Esophagus muscularis mucosa (tissue), 4 donors: ENCODE results near the gene DUSP9. TPM values are rescaled to one million over a fixed set of nuclear protein-coding genes. Genes with fewer than 3 reads are reported as not detected.
A peak's percentile ranks its signal among the peaks of the same experiment; 100 is the strongest.

Experiments
- DNase-seq: peaks from one replicate; pipeline ENCODE4 v3.0.0-alpha.2; 2017; ENCODE audit errors: extremely low spot score
- H3K27ac ChIP-seq, 4 donors: fragments of 200-600 bp; sonication (generic); replicated peaks in 1 of 4; 1 replicate in 3 of 4; 2 replicates in 1 of 4; pipeline ENCODE4 v1.5.1; 2016 to 2019; ENCODE audit warnings: mild to moderate bottlenecking in 1 of 4
- H3K27me3 ChIP-seq, 4 donors: fragments of 200-600 bp; sonication (generic); one replicate each; pipeline versions ENCODE4 v1.5.1 to v1.6.0; 2016 to 2019
- H3K36me3 ChIP-seq, 4 donors: fragments of 200-600 bp; sonication (generic); one replicate each; pipeline ENCODE4 v1.5.1; 2016 to 2019
- H3K4me1 ChIP-seq, 4 donors: fragments of 200-600 bp; sonication (generic); one replicate each; pipeline ENCODE4 v1.5.1; 2016 to 2019
- H3K4me3 ChIP-seq, 4 donors: fragments of 200-600 bp; sonication (generic); 1 replicate in 2 of 4; 2 replicates in 2 of 4; pipeline ENCODE4 v1.5.1; 2016 to 2019; ENCODE audit warnings: mild to moderate bottlenecking in 4 of 4, moderate library complexity in 1 of 4
- H3K9me3 ChIP-seq, 4 donors: fragments of 200-600 bp; sonication (generic); 1 replicate in 3 of 4; 2 replicates in 1 of 4; pipeline ENCODE4 v1.5.1; 2016 to 2019
- EP300 ChIP-seq: sonication (generic); formaldehyde crosslinking; IDR thresholded peaks from one replicate; pipeline ENCODE4 v1.6.1; 2017; ENCODE audit warnings: antibody characterized with exemption
- POLR2A ChIP-seq: fragments of 450-650 bp; IDR thresholded peaks from one replicate; pipeline ENCODE4 v1.6.1; 2017; ENCODE audit warnings: antibody characterized with exemption, moderate library complexity, mild to moderate bottlenecking, low read depth
- POLR2AphosphoS5 ChIP-seq, 2 donors: sonication (generic); formaldehyde crosslinking; IDR thresholded peaks; one replicate each; pipeline ENCODE4 v1.6.1; 2017; ENCODE audit warnings: antibody characterized with exemption in 2 of 2
- WGBS: methylation state at CpG from one replicate; pipeline ENCODE4 v1.1.5; 2018; 5-methylcytosine and 5-hydroxymethylcytosine counted together
- intact Hi-C: fragments of 100-400 bp; cut with DNase I; formaldehyde crosslinking; loops from one replicate; pipeline ENCODE4 v1.15.1; 2023
- total RNA-seq, 4 donors: library from RNA; depleted of rRNA; stranded (reverse); fragments of >200 nt; gene quantifications; one replicate each; pipeline versions ENCODE4 v1.1.0 to v1.2.1, GENCODE V29; 2016
- TF ChIP-seq, protein P1 (sequence below), 3 experiments: fragments of 200-600 bp in 2 of 3; fragments of 450-650 bp in 1 of 3; sonication (generic) in 2 of 3; IDR thresholded peaks; one replicate each; pipeline ENCODE4 v1.5.1; 2017 to 2019; ENCODE audit warnings: antibody characterized with exemption in 3 of 3, mild to moderate bottlenecking in 2 of 3, moderate library complexity in 1 of 3

The DUSP9 gene
- total RNA-seq, 4 donors from 2014 or later, result not detected

DNA sequence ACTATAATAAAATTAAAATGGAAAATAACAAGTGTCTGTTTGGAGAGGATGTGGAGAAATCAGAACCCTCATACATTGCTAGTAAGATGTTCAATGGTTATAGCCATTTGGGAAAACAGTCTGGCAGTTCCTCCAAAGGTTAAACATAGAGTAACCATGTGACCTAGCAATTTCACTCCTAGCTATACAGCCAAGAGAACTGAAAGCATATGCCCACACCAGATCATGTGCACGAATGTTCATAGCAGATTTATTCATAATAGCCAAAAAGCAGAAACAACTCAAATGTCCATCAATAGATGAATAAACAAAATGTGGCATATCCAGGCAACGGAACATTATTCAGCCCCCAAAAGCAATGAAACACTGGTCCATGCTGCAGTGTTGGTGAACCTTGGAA is 38.6 kb upstream of the DUSP9 start:
- H3K4me3 ChIP-seq, result no peak overlapping the region
- no peaks in the 10 kb centered on the region for H3K27me3 ChIP-seq
- no peak for TF ChIP-seq POLR2AphosphoS5 (IDR thresholded peaks at IDR 0.05)
- no peak for TF ChIP-seq EP300
- TF ChIP-seq, protein P1, sequence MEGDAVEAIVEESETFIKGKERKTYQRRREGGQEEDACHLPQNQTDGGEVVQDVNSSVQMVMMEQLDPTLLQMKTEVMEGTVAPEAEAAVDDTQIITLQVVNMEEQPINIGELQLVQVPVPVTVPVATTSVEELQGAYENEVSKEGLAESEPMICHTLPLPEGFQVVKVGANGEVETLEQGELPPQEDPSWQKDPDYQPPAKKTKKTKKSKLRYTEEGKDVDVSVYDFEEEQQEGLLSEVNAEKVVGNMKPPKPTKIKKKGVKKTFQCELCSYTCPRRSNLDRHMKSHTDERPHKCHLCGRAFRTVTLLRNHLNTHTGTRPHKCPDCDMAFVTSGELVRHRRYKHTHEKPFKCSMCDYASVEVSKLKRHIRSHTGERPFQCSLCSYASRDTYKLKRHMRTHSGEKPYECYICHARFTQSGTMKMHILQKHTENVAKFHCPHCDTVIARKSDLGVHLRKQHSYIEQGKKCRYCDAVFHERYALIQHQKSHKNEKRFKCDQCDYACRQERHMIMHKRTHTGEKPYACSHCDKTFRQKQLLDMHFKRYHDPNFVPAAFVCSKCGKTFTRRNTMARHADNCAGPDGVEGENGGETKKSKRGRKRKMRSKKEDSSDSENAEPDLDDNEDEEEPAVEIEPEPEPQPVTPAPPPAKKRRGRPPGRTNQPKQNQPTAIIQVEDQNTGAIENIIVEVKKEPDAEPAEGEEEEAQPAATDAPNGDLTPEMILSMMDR (IDR thresholded peaks at IDR 0.05), result no peak
- no peaks in the 10 kb centered on the region for H3K9me3 ChIP-seq
- no peak overlapping the region for H3K27ac ChIP-seq
- 91% methylated on average over 2 of the region's 2 CpGs for WGBS
- DNase-seq, result no peak
- H3K36me3 ChIP-seq, result no peaks in the 10 kb centered on the region
- intact Hi-C loops, result no loop called here
- peaks cover 7 to 15% (median 12%) of the 10 kb centered on the region in 4 donors for H3K4me1 ChIP-seq

DNA sequence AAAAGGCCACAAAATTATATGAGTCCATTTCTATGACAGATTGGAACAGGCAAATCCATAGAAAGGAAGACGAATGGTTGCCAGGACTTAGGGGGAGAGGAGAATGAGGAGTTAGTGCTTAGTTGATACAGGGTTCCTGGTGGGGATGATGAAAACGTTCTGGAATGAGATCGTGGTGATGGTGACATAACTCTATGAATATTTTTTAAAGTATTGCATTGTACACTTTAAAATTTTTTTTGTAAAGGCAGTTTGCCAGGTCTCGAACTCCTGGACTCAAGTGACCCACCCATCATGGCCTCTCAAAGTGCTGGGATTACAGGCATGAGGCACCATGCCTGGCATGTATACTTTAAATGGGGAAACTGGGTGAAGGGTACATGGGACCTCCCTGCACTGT is 38.2 kb upstream of the DUSP9 start:
- H3K27me3 ChIP-seq, result no peaks in the 10 kb centered on the region
- 63% methylated on average over 4 of the region's 4 CpGs for whole genome bisulfite sequencing
- peaks cover 7 to 15% (median 12%) of the 10 kb centered on the region in 4 donors for H3K4me1 ChIP-seq
- no peaks in the 10 kb centered on the region for H3K36me3 ChIP-seq
- H3K4me3 ChIP-seq, result no peak overlapping the region
- no peak overlapping the region for H3K27ac ChIP-seq
- no peaks in the 10 kb centered on the region for H3K9me3 ChIP-seq
- intact Hi-C loops, result no loop called here
- TF ChIP-seq POLR2AphosphoS5 (IDR thresholded peaks at IDR 0.05), result no peak
- TF ChIP-seq, protein P1 (IDR thresholded peaks at IDR 0.05), result no peak
- TF ChIP-seq POLR2A, result no peak
- TF ChIP-seq EP300, result no peak
- DNase-seq, result no peak

DNA sequence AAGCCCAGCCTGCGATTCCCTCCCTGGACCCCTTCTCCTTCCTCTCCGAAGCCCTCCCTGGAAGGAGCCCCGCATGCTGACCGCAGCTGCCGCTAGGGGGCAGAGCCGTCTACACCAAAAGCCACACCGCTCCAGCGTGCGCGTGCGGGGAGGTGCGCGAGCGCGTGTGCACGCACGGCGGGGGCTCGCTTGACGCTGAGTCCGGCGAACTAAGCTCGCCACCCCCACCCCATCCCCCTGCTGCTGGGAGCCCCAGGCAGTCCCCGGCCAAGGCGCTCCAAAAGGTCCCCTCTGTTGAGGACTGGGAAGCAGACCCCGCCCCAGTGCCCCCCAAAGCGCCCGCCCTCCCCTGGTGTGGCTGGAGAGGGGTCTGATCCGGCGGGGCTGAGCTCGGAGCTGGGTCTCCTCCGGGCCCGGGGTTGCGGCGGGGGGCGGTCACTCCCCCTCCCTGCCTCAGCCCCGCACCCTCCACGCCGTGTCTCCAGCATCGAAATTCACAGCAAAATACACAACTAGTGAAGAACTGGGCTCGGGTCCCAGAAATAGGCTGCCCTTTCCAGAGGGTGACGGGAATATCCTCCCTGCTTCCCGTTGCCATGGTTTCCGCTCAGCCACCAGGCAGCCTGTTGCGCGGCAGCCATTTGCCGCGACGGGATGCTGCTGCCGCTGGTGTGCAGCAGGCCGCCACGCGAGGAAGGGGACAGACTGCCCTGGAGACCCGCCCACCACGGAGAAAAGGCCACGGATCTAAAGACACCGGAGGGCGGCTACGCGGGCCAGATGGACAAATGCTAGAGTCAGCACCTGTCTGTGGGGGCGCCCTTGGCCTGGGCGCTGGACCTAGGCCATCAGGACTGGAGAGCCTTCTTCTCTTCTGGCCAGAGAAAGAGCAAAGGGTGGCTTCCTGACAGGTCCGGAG is 36.8 kb upstream of the DUSP9 start:
- no peaks in the 10 kb centered on the region for H3K36me3 ChIP-seq
- DNase-seq, result no peak
- H3K4me1 ChIP-seq, result peaks cover 7 to 15% (median 12%) of the 10 kb centered on the region in 4 donors
- intact Hi-C loops, result loop anchor here (2.0 kb wide), 1 partner anchor 57 kb away; no protein-coding TSS in a partner anchor
- peak overlapping the region; percentile 49 to 62 (median 52) for H3K4me3 ChIP-seq
- H3K27me3 ChIP-seq, result no peaks in the 10 kb centered on the region
- H3K9me3 ChIP-seq, result no peaks in the 10 kb centered on the region
- TF ChIP-seq, protein P1 (IDR thresholded peaks at IDR 0.05), result peak; percentile 60 to 83 (median 72)
- TF ChIP-seq POLR2AphosphoS5 (IDR thresholded peaks at IDR 0.05), result peak in 1 of 2 donors; percentile 20
- no peak for TF ChIP-seq POLR2A
- no peak for TF ChIP-seq EP300
- H3K27ac ChIP-seq, result no peak overlapping the region
- WGBS, result 31% methylated on average over 28 of the region's 63 CpGs

DNA sequence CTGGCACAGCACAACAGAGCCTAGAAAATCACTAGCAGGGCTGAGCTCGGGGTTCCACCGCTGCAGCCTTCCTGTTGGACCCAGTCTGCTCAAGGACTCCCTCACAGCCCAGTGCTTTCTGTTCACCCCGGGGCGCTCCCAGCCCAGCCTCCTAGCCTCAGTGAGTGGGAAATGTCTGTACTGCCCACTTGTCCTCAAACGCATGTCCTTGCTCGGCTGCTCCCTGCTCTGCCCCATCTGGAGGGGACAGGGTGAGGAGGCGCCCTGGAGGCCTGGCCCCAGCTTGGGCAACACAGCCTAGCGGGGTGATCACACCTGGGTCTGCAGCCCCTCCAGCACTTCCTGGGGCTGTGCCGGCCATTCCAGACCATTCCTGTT is 36.2 kb upstream of the DUSP9 start:
- peaks cover 7 to 15% (median 12%) of the 10 kb centered on the region in 4 donors for H3K4me1 ChIP-seq
- peak overlapping the region in 1 of 4 donors; percentile 62 for H3K4me3 ChIP-seq
- no peaks in the 10 kb centered on the region for H3K27me3 ChIP-seq
- no peaks in the 10 kb centered on the region for H3K36me3 ChIP-seq
- no peaks in the 10 kb centered on the region for H3K9me3 ChIP-seq
- intact Hi-C loops, result loop anchor here (2.0 kb wide), 1 partner anchor 56 kb away; no protein-coding TSS in a partner anchor
- 70% methylated on average over 4 of the region's 9 CpGs for WGBS
- TF ChIP-seq, protein P1 (IDR thresholded peaks at IDR 0.05), result no peak
- TF ChIP-seq POLR2A (no peak), POLR2AphosphoS5 (IDR thresholded peaks at IDR 0.05) (no peak), EP300 (no peak)
- DNase-seq, result no peak
- no peak overlapping the region for H3K27ac ChIP-seq
